Caco-2 (cell line): Measurements from ENCODE around the gene ROBO1. TPM values are rescaled to one million over a fixed set of nuclear protein-coding genes. Genes with fewer than 3 reads are reported as not detected.

Experiments
- BruUV-seq: library from RNA; stranded (reverse); fragments of 400-500 nt; replicated peaks from 2 replicates; lab custom pipeline; 2021; lab: Mats Ljungman, UMichigan
- CTCF ChIA-PET: fragments of 300-600 bp; sonication (Branson Sonifier 250); formaldehyde crosslinking; loops from one replicate; lab custom pipeline; 2022; ENCODE audit warnings: antibody characterized with exemption; lab: Charles Lee
- POLR2A ChIA-PET: fragments of 300-600 bp; sonication (Branson Sonifier 250); formaldehyde crosslinking; loops from one replicate; lab custom pipeline; 2022; ENCODE audit warnings: antibody characterized with exemption; lab: Charles Lee
- DNase-seq, 2 experiments: peaks; one replicate each; pipeline versions ENCODE4 v3.0.0 to v3.0.0-alpha.2; 2020 to 2022
- H3K27me3 ChIP-seq: replicated peaks from 2 replicates; pipeline ENCODE4 v1.6.0; 2011; ENCODE audit warnings: low read length; ENCODE audit not compliant: control insufficient read depth, insufficient read depth
- H3K36me3 ChIP-seq: 2 replicates; pipeline ENCODE4 v1.5.1; 2011; ENCODE audit warnings: low read length; ENCODE audit not compliant: control insufficient read depth, insufficient read depth
- H3K4me1 ChIP-seq: fragments of 250-450 bp; sonication (Bioruptor Pico); 2 replicates; pipeline ENCODE4 v1.5.1; 2020; ENCODE audit warnings: mild to moderate bottlenecking
- H3K4me3 ChIP-seq: 2 replicates; pipeline ENCODE4 v1.5.1; 2011; ENCODE audit warnings: low read depth, mild to moderate bottlenecking, control low read depth, low read length
- H3K9me3 ChIP-seq: fragments of 250-450 bp; sonication (Bioruptor Pico); 2 replicates; pipeline ENCODE4 v1.5.1; 2020; ENCODE audit warnings: mild to moderate bottlenecking, moderate library complexity
- H3K27ac Mint-ChIP-seq: one replicate; pipeline ENCODE4 v1.8.0; 2022; ENCODE audit warnings: mixed read lengths; ENCODE audit not compliant: unreplicated experiment
- H3K27me3 Mint-ChIP-seq: one replicate; pipeline ENCODE4 v1.8.0; 2022; ENCODE audit warnings: mixed read lengths; ENCODE audit not compliant: insufficient read depth, unreplicated experiment
- H3K36me3 Mint-ChIP-seq: one replicate; pipeline ENCODE4 v1.8.0; 2022; ENCODE audit warnings: mild to moderate bottlenecking, mixed read lengths; ENCODE audit not compliant: insufficient read depth, unreplicated experiment
- H3K4me1 Mint-ChIP-seq: one replicate; pipeline ENCODE4 v1.8.0; 2022; ENCODE audit warnings: low read depth, mixed read lengths; ENCODE audit not compliant: unreplicated experiment
- H3K4me3 Mint-ChIP-seq: one replicate; pipeline ENCODE4 v1.8.0; 2022; ENCODE audit warnings: mild to moderate bottlenecking, moderate library complexity, mixed read lengths; ENCODE audit not compliant: unreplicated experiment
- H3K9me3 Mint-ChIP-seq: one replicate; pipeline ENCODE4 v1.8.0; 2022; ENCODE audit warnings: mixed read lengths; ENCODE audit not compliant: unreplicated experiment
- intact Hi-C: fragments of 100-400 bp; cut with micrococcal nuclease; formaldehyde crosslinking; loops from one replicate; pipeline ENCODE4 v1.10.0; 2022; ENCODE audit not compliant: unreplicated experiment
- total RNA-seq: library from RNA; stranded (reverse); gene quantifications from 2 replicates; pipeline ENCODE4 v1.2.3, GENCODE V29; 2022
- TF ChIP-seq, protein P1 (sequence below), 2 experiments: fragments of 200-600 bp in 1 of 2; IDR thresholded peaks; 1 replicate in 1 of 2; 2 replicates in 1 of 2; pipeline versions ENCODE4 v1.5.1 to v1.8.0; 2011 to 2022; ENCODE audit warnings: antibody characterized with exemption in 1 of 2, control low read depth in 1 of 2, inconsistent platforms in 1 of 2, low read depth in 1 of 2, low read length in 1 of 2, mild to moderate bottlenecking in 1 of 2, moderate library complexity in 1 of 2; ENCODE audit not compliant: insufficient read depth in 1 of 2, severe bottlenecking in 1 of 2, unreplicated experiment in 1 of 2

The ROBO1 gene
- total RNA-seq, 1 experiment from 2014 or later, result 1.8 TPM

DNA sequence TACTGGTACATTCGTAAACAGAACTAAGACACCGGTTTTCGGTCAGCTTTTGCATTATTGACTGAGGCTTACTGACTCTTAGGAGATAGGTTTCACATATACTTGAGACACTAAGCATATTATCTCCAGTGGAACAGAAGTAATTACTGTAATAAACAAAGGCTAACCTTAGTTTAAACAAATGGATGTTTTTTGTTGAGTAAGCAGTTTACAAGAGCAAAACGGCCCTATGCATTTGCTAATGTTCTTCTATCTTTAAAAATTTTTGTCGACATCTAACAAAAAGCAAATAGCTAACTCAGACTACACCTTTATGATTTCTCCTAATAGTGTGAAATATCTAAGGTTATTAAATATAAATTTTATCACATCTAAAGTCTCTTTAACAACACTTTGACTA lies 664.5 kb downstream of the ROBO1 start:
- TF ChIP-seq, protein P1, sequence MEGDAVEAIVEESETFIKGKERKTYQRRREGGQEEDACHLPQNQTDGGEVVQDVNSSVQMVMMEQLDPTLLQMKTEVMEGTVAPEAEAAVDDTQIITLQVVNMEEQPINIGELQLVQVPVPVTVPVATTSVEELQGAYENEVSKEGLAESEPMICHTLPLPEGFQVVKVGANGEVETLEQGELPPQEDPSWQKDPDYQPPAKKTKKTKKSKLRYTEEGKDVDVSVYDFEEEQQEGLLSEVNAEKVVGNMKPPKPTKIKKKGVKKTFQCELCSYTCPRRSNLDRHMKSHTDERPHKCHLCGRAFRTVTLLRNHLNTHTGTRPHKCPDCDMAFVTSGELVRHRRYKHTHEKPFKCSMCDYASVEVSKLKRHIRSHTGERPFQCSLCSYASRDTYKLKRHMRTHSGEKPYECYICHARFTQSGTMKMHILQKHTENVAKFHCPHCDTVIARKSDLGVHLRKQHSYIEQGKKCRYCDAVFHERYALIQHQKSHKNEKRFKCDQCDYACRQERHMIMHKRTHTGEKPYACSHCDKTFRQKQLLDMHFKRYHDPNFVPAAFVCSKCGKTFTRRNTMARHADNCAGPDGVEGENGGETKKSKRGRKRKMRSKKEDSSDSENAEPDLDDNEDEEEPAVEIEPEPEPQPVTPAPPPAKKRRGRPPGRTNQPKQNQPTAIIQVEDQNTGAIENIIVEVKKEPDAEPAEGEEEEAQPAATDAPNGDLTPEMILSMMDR (IDR thresholded peaks at IDR 0.05; ENCODE audit: insufficient read depth in 1 of 2, low read depth in 1 of 2, low read length in 1 of 2, severe bottlenecking in 1 of 2, unreplicated experiment in 1 of 2), result no peak
- Mint-ChIP-seq H3K27me3 (no peaks in the 10 kb centered on the region), H3K4me3 (no peak overlapping the region)

DNA sequence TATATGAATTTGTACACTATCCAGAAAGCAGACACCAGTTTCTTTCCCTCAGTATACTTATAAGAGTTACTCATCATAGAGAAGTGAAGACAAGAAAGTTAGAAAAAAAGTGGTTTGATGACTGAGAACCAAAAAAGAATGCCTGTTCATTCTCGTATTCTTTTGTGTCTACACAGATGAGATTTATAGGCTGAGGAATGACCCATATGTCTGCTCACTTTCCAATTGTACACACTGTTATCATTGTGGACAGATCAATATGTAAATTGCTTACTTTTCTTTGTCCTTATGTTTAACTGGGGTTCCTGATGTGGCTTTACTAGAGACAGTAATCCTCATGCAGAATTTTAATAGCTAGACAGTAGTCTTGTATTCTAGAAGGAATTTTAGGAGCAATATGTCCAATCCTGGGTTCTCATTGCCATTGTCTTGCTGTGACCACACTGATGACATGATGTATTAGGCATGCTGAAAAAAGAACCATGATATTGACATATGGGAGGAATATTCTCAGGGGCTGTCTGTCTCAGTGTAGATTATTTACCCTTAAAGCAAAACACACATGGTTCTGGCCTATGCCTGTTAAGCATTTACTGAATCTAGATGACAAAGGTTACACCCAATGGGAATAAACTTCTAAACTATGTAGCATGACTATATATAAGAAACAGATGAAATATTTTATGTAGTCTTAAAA lies 669.7 kb downstream of the ROBO1 start:
- H3K27me3 Mint-ChIP-seq, result no peaks in the 10 kb centered on the region
- Histone ChIP-seq H3K4me3 (no peak overlapping the region), H3K4me1 (no peaks in the 10 kb centered on the region), H3K36me3 (no peaks in the 10 kb centered on the region), H3K9me3 (no peaks in the 10 kb centered on the region; the same call in 1 of the 2 replicates), H3K27me3 (no peaks in the 10 kb centered on the region)
- no peaks in the 10 kb centered on the region for H3K9me3 Mint-ChIP-seq
- BruUV-seq, result no TSS peak
- ChIA-PET CTCF (no interaction called here), POLR2A (no interaction called here)
- no peaks in the 10 kb centered on the region for H3K4me1 Mint-ChIP-seq
- no peaks in the 10 kb centered on the region for H3K36me3 Mint-ChIP-seq
- DNase-seq, result no peak
- intact Hi-C loops, result no loop called here
- TF ChIP-seq, protein P1 (IDR thresholded peaks at IDR 0.05; ENCODE audit: insufficient read depth in 1 of 2, low read depth in 1 of 2, low read length in 1 of 2, severe bottlenecking in 1 of 2, unreplicated experiment in 1 of 2), result no peak
- no peak overlapping the region for H3K27ac Mint-ChIP-seq
- no peak overlapping the region for H3K4me3 Mint-ChIP-seq

More for the DNA sequence above, 664.5 kb downstream of the ROBO1 start:
- no TSS peak for BruUV-seq
- no peak overlapping the region for H3K27ac Mint-ChIP-seq
- Histone ChIP-seq H3K27me3 (no peaks in the 10 kb centered on the region), H3K36me3 (no peaks in the 10 kb centered on the region), H3K9me3 (no peaks in the 10 kb centered on the region; the same call in 1 of the 2 replicates), H3K4me1 (no peaks in the 10 kb centered on the region), H3K4me3 (no peak overlapping the region)
- H3K4me1 Mint-ChIP-seq, result no peaks in the 10 kb centered on the region
- H3K9me3 Mint-ChIP-seq, result no peaks in the 10 kb centered on the region
- ChIA-PET CTCF (no interaction called here), POLR2A (no interaction called here)
- intact Hi-C loops, result no loop called here
- no peaks in the 10 kb centered on the region for H3K36me3 Mint-ChIP-seq
- DNase-seq, result no peak

DNA sequence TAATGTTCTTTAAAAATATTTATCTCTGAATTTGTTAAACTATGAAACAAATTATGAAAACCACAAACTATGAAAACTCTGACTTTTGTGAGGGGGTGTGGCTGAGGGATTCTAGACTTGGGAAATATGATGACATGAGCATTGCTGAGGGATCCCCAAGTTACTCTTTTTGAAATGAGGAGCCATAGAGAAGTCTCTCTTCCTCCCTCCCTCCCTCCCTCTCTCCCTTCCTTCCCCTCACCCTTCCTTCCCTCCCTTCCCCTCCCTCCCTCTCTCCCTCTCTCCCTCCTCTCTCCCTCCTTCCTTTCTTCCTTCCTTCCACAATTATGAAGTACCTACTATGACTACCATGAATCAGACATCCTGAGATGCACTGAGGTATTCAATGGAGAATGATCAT lies 673.1 kb downstream of the ROBO1 start:
- no peaks in the 10 kb centered on the region for H3K9me3 ChIP-seq
- intact Hi-C loops, result no loop called here
- H3K27me3 Mint-ChIP-seq, result no peaks in the 10 kb centered on the region
- H3K36me3 Mint-ChIP-seq, result no peaks in the 10 kb centered on the region
- H3K4me1 ChIP-seq, result no peaks in the 10 kb centered on the region
- no peak overlapping the region for H3K4me3 ChIP-seq
- DNase-seq, result no peak
- no TSS peak for BruUV-seq
- H3K27ac Mint-ChIP-seq, result no peak overlapping the region
- no peaks in the 10 kb centered on the region for H3K9me3 Mint-ChIP-seq
- no peaks in the 10 kb centered on the region for H3K36me3 ChIP-seq
- CTCF ChIA-PET, result no interaction called here
- no peaks in the 10 kb centered on the region for H3K27me3 ChIP-seq
- TF ChIP-seq, protein P1 (IDR thresholded peaks at IDR 0.05; ENCODE audit: insufficient read depth in 1 of 2, low read depth in 1 of 2, low read length in 1 of 2, severe bottlenecking in 1 of 2, unreplicated experiment in 1 of 2), result no peak
- H3K4me3 Mint-ChIP-seq, result no peak overlapping the region
- POLR2A ChIA-PET, result no interaction called here
- no peaks in the 10 kb centered on the region for H3K4me1 Mint-ChIP-seq
